HG02588 (cell line): ENCODE results near the gene ARHGEF5.
"Not testable (repeated sequence)": the region's sequence is repeated elsewhere in the genome, so short reads cannot be mapped to it uniquely, and the experiment has no call there.

ENCODE experiments used
- ATAC-seq: cut with Tn5 transposase; IDR thresholded peaks from one replicate; pipeline ENCODE4 v1.9.1; 2021; ENCODE audit warnings: mild to moderate bottlenecking, moderate library complexity; ENCODE audit not compliant: unreplicated experiment

Gene ARHGEF5

GRCh38 chr7:144355176-144355822 is at the start of gene ARHGEF5:
Gene ARHGEF5, plus strand, starts transcription at chr7:144355402. Its CDS starts 7,268 bp downstream, at chr7:144362670.
- peak; percentile 80 for ATAC-seq

GRCh38 chr7:144309702-144310101 is 45.5 kb upstream of the ARHGEF5 start:
- ATAC-seq, result not testable (repeated sequence)

- not testable (repeated sequence) for ATAC-seq
These were observed 44.0 kb upstream of the ARHGEF5 start for GRCh38 chr7:144311218-144311617.

- ATAC-seq, result not testable (repeated sequence)
These were observed 43.2 kb upstream of the ARHGEF5 start, which contains the start of gene OR2A1 for GRCh38 chr7:144311872-144312469. Gene OR2A1, plus strand, starts transcription at chr7:144312419. Its CDS starts 5,706 bp downstream, at chr7:144318125.

GRCh38 chr7:144317537-144317936 is 37.7 kb upstream of the ARHGEF5 start:
- ATAC-seq, result not testable (repeated sequence)

- not testable (repeated sequence) for ATAC-seq
These were observed 35.7 kb upstream of the ARHGEF5 start for GRCh38 chr7:144319547-144319946.

- not testable (repeated sequence) for ATAC-seq
These were observed 33.5 kb upstream of the ARHGEF5 start for GRCh38 chr7:144321677-144322206.

GRCh38 chr7:144323359-144323758 is 31.8 kb upstream of the ARHGEF5 start:
- not testable (repeated sequence) for ATAC-seq

GRCh38 chr7:144325868-144326267 is 29.3 kb upstream of the ARHGEF5 start:
- ATAC-seq, result not testable (repeated sequence)

- ATAC-seq, result not testable (repeated sequence)
These were observed 25.2 kb upstream of the ARHGEF5 start for GRCh38 chr7:144330044-144330443.

GRCh38 chr7:144331221-144331995 is 23.8 kb upstream of the ARHGEF5 start:
- not testable (repeated sequence) for ATAC-seq

- ATAC-seq, result not testable (repeated sequence)
These were observed 23.3 kb upstream of the ARHGEF5 start for GRCh38 chr7:144331996-144332288.

GRCh38 chr7:144348625-144349024 is 6.6 kb upstream of the ARHGEF5 start:
- not testable (repeated sequence) for ATAC-seq

- not testable (repeated sequence) for ATAC-seq
These were observed 3.5 kb upstream of the ARHGEF5 start for GRCh38 chr7:144351667-144352066.

GRCh38 chr7:144356185-144356584 is 983 bp downstream of the ARHGEF5 start:
- not testable (repeated sequence) for ATAC-seq

- not testable (repeated sequence) for ATAC-seq
These were observed 1.7 kb downstream of the ARHGEF5 start for GRCh38 chr7:144356860-144357259.

- not testable (repeated sequence) for ATAC-seq
These were observed 6.9 kb downstream of the ARHGEF5 start for GRCh38 chr7:144362061-144362460.

GRCh38 chr7:144365523-144365922 is 10.3 kb downstream of the ARHGEF5 start:
- not testable (repeated sequence) for ATAC-seq

- not testable (repeated sequence) for ATAC-seq
These were observed 12.0 kb downstream of the ARHGEF5 start for GRCh38 chr7:144367250-144367649.

- not testable (repeated sequence) for ATAC-seq
These were observed 14.0 kb downstream of the ARHGEF5 start for GRCh38 chr7:144369221-144369620.

GRCh38 chr7:144378651-144379050 is 23.4 kb downstream of the ARHGEF5 start:
- ATAC-seq, result no peak
